GM12878 (cell line): ENCODE measurements around the gene SSB. TPM values are rescaled to one million over a fixed set of nuclear protein-coding genes. Genes with fewer than 3 reads are reported as not detected.

Source experiments
- ATF3 ChIP-seq: IDR thresholded peaks from 2 replicates; pipeline ENCODE4 v1.6.1; 2011; ENCODE audit warnings: low read depth, mild to moderate bottlenecking, low read length, moderate library complexity, borderline replicate concordance; ENCODE audit errors: extremely low read depth
- CBFB ChIP-seq: IDR thresholded peaks from 2 replicates; pipeline ENCODE4 v1.6.1; 2016; ENCODE audit warnings: antibody characterized with exemption, low read depth
- ELK1 ChIP-seq: IDR thresholded peaks from 2 replicates; pipeline ENCODE4 v1.6.1; 2012; ENCODE audit warnings: low read depth, low read length, improper control_type of control experiment
- EP300 ChIP-seq, 2 experiments: fragments of 150-350 bp in 1 of 2; IDR thresholded peaks; 2 replicates each; pipeline ENCODE4 v1.6.1; 2011 to 2012; ENCODE audit warnings: low read depth in 2 of 2, low read length in 2 of 2, borderline replicate concordance in 1 of 2, improper control_type of control experiment in 1 of 2, inconsistent platforms in 1 of 2; ENCODE audit not compliant: control insufficient read depth in 1 of 2
- HDAC2 ChIP-seq: fragments of 200-600 bp; sonication (generic); IDR thresholded peaks from 2 replicates; pipeline ENCODE4 v1.6.1; 2017
- KAT2A ChIP-seq: conservative IDR thresholded peaks from 2 replicates; pipeline ENCODE4 v1.6.1; 2011; ENCODE audit warnings: low read depth, low read length; ENCODE audit not compliant: control insufficient read depth
- MLLT1 ChIP-seq: fragments of 450-650 bp; IDR thresholded peaks from 2 replicates; pipeline ENCODE4 v1.6.1; 2016; ENCODE audit warnings: mild to moderate bottlenecking
- NR2F1 ChIP-seq: fragments of 450-650 bp; conservative IDR thresholded peaks from 2 replicates; pipeline ENCODE4 v1.6.1; 2017; ENCODE audit warnings: mild to moderate bottlenecking
- POLR2AphosphoS2 ChIP-seq: IDR thresholded peaks from 2 replicates; pipeline ENCODE4 v1.6.1; 2011; ENCODE audit warnings: low read depth, mild to moderate bottlenecking, low read length, improper control_type of control experiment, moderate library complexity
- RCOR1 ChIP-seq: conservative IDR thresholded peaks from 2 replicates; pipeline ENCODE4 v1.6.1; 2012; ENCODE audit warnings: low read depth, low read length, improper control_type of control experiment
- REST ChIP-seq: IDR thresholded peaks from 2 replicates; pipeline ENCODE4 v1.6.1; 2012; ENCODE audit warnings: mild to moderate bottlenecking, low read depth, low read length
- SKIL ChIP-seq: fragments of 450-650 bp; IDR thresholded peaks from 2 replicates; pipeline ENCODE4 v1.6.1; 2017; ENCODE audit warnings: mild to moderate bottlenecking, low read depth, inconsistent platforms; ENCODE audit not compliant: poor library complexity, severe bottlenecking
- SREBF1 ChIP-seq: IDR thresholded peaks from 2 replicates; pipeline ENCODE4 v1.6.1; 2012; ENCODE audit warnings: mild to moderate bottlenecking, low read length
- STAT1 ChIP-seq: fragments of 450-650 bp; conservative IDR thresholded peaks from 2 replicates; pipeline ENCODE4 v1.6.1; 2014; ENCODE audit warnings: antibody characterized with exemption, mild to moderate bottlenecking
- TAF1 ChIP-seq: IDR thresholded peaks from 2 replicates; pipeline ENCODE4 v1.6.1; 2011; ENCODE audit warnings: mild to moderate bottlenecking, low read depth, low read length, borderline replicate concordance
- ZNF207 ChIP-seq: fragments of 450-650 bp; IDR thresholded peaks from 2 replicates; pipeline ENCODE4 v1.6.1; 2014; ENCODE audit warnings: antibody characterized with exemption, mild to moderate bottlenecking, borderline replicate concordance
- ZNF24 ChIP-seq: fragments of 450-650 bp; IDR thresholded peaks from 2 replicates; pipeline ENCODE4 v1.6.1; 2017; ENCODE audit warnings: antibody characterized with exemption, mild to moderate bottlenecking
- ZNF687 ChIP-seq: fragments of 450-650 bp; IDR thresholded peaks from 2 replicates; pipeline ENCODE4 v1.6.1; 2017; ENCODE audit warnings: mild to moderate bottlenecking, moderate library complexity
- polyA plus RNA-seq, 11 experiments: library from polyadenylated mRNA; depleted of rRNA in 4 of 11; unstranded in 6 of 11; stranded (reverse) in 5 of 11; fragments of >200 nt; fragmentation: Nextera tagmentation in 4 of 11; fragmentation: Illumina TruSeq in 1 of 11; extraction: Ambion mirVana in 4 of 11; extraction: Trizol in 1 of 11; gene quantifications; 1 replicate in 1 of 11; 2 replicates in 10 of 11; pipeline versions ENCODE4 v1.2.1 to v1.2.3, GENCODE V29; 2011 to 2016; ENCODE audit warnings: inconsistent platforms in 2 of 11, missing spikeins in 2 of 11, low read depth in 1 of 11
- total RNA-seq, 4 experiments: library from RNA; depleted of rRNA in 3 of 4; stranded (reverse); fragments of >200 nt in 3 of 4; fragmentation: Illumina TruSeq in 1 of 4; extraction: Trizol in 1 of 4; gene quantifications; 2 replicates each; pipeline versions ENCODE4 v1.2.1 to v1.2.3, GENCODE V29; 2013 to 2021

The SSB gene
- total and polyA plus RNA-seq, 10 of the 15 experiments (the other 5 are each of a cell fraction or from before 2014, with no cell fraction given), result 103 to 313 (median 200) TPM

- no peak for TF ChIP-seq SREBF1
- TF ChIP-seq SKIL, result no peak
- TF ChIP-seq ZNF24, result no peak
- TF ChIP-seq POLR2AphosphoS2, result no peak
- no peak for TF ChIP-seq STAT1
- TF ChIP-seq NR2F1, result no peak; the same call in 1 of the 2 replicates
- no peak for TF ChIP-seq ATF3
- no peak for TF ChIP-seq REST
- TF ChIP-seq RCOR1, result no peak
- TF ChIP-seq TAF1, result no peak
- no peak for TF ChIP-seq ELK1
- no peak for TF ChIP-seq HDAC2
- TF ChIP-seq KAT2A, result no peak
- TF ChIP-seq EP300 (IDR thresholded peaks at IDR 0.05; ENCODE audit: borderline replicate concordance in 1 of 2, control insufficient read depth in 1 of 2, low read depth in 2 of 2, low read length in 2 of 2), result peak in 1 of 2 experiments; percentile 21; a peak in 1 of 4 replicates
- TF ChIP-seq ZNF687, result no peak
- TF ChIP-seq MLLT1, result no peak
- no peak for TF ChIP-seq CBFB
- TF ChIP-seq ZNF207, result no peak
Observed at GRCh38 chr2:169759987-169760386, 38.7 kb upstream of the SSB start (continued).
